Cardiac muscle cell (in vitro differentiated cells and primary cell): Measurements from ENCODE around the gene FGFR1OP2. TPM values are rescaled to one million over a fixed set of nuclear protein-coding genes. Genes with fewer than 3 reads are reported as not detected.

Experiments used
- DNase-seq, 2 donors: peaks; one replicate each; pipeline versions ENCODE4 v3.0.0 to v3.0.0-alpha.2; 2010 to 2017; ENCODE audit warnings: low read depth in 1 of 2, low spot score in 1 of 2
- H3K27ac ChIP-seq: fragments of 200-600 bp; sonication (generic); 2 replicates; pipeline ENCODE4 v1.5.1; 2016
- H3K27me3 ChIP-seq: fragments of 200-600 bp; sonication (generic); 2 replicates; pipeline ENCODE4 v1.6.0; 2016; ENCODE audit warnings: control low read depth
- H3K36me3 ChIP-seq: fragments of 200-600 bp; sonication (generic); 2 replicates; pipeline ENCODE4 v1.5.1; 2016; ENCODE audit warnings: control low read depth
- H3K4me1 ChIP-seq: fragments of 200-600 bp; sonication (generic); 2 replicates; pipeline ENCODE4 v1.8.1; 2017; ENCODE audit warnings: low read depth, mild to moderate bottlenecking, mixed run types
- H3K4me3 ChIP-seq: fragments of 200-600 bp; sonication (generic); 2 replicates; pipeline ENCODE4 v1.5.1; 2016; ENCODE audit warnings: mild to moderate bottlenecking
- H3K9me3 ChIP-seq: fragments of 200-600 bp; sonication (generic); 2 replicates; pipeline ENCODE4 v1.5.1; 2017; ENCODE audit warnings: low read depth, mild to moderate bottlenecking, control low read depth
- polyA plus RNA-seq: library from polyadenylated mRNA; unstranded; fragments of >200 nt; fragmentation: Nextera tagmentation; extraction: Ambion mirVana; gene quantifications from 2 replicates; pipeline ENCODE4 v1.2.1, GENCODE V29; 2016
- total RNA-seq: library from RNA; depleted of rRNA; stranded (reverse); fragments of >200 nt; gene quantifications from 2 replicates; pipeline ENCODE4 v1.2.3, GENCODE V29; 2016
- TF ChIP-seq, protein P1 (sequence below): IDR thresholded peaks from 2 replicates; pipeline ENCODE4 v1.5.1; 2012; ENCODE audit warnings: low read depth, mild to moderate bottlenecking, low read length

FGFR1OP2 gene
- total and polyA plus RNA-seq, 2 experiments from 2014 or later, result 27.4 to 59.1 TPM

DNA sequence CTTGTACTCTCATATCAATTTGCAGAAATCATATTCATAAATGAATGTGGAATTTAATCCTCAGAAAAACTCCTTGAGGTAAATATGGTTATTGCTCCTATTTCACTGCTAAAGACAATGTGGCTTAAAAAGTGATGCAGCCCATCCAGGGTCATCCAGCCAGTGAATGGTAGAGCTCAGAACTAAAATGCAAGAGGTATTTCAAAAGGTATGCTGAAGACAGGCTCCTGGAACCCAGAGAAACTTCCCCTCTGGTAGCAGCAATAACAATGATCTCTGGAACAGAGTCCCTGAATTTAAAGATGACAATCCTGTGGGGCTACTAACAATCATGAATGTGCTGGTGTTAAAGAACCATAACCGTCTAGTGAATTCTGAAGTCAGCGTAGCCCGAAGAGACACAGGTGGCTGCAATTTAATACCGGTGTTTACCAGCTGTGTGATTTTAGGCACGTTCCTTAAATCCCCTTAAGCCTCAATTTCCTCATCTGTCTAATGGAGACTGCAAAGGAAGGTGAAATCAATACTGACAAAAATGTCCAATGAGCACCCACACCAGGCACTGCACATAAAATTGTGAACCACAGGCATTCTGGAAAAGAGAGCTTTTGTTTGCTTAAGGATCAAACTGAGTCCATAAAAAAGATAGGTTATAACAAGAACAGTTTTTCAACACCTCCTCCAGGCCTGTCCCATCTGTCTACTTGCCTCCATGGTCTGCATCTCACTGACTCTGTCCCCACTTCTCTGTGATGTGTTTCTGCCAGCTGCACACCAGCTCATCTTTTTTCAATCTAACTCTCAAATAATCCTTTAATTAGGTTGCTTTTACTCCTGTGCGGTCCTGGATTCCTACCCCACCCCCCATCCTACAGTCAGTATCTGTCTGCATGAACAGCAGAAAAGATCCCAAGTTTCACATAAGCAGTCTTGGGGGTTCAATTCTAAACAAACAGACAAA lies 65.4 kb downstream of the FGFR1OP2 start:
- TF ChIP-seq, protein P1, sequence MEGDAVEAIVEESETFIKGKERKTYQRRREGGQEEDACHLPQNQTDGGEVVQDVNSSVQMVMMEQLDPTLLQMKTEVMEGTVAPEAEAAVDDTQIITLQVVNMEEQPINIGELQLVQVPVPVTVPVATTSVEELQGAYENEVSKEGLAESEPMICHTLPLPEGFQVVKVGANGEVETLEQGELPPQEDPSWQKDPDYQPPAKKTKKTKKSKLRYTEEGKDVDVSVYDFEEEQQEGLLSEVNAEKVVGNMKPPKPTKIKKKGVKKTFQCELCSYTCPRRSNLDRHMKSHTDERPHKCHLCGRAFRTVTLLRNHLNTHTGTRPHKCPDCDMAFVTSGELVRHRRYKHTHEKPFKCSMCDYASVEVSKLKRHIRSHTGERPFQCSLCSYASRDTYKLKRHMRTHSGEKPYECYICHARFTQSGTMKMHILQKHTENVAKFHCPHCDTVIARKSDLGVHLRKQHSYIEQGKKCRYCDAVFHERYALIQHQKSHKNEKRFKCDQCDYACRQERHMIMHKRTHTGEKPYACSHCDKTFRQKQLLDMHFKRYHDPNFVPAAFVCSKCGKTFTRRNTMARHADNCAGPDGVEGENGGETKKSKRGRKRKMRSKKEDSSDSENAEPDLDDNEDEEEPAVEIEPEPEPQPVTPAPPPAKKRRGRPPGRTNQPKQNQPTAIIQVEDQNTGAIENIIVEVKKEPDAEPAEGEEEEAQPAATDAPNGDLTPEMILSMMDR, result no peak
- no peak for DNase-seq
- H3K4me1 ChIP-seq, result no peaks in the 10 kb centered on the region
- H3K27me3 ChIP-seq, result no peaks in the 10 kb centered on the region
- no peak overlapping the region for H3K27ac ChIP-seq
- H3K36me3 ChIP-seq, result no peaks in the 10 kb centered on the region
- no peak overlapping the region for H3K4me3 ChIP-seq
- H3K9me3 ChIP-seq, result no peaks in the 10 kb centered on the region

DNA sequence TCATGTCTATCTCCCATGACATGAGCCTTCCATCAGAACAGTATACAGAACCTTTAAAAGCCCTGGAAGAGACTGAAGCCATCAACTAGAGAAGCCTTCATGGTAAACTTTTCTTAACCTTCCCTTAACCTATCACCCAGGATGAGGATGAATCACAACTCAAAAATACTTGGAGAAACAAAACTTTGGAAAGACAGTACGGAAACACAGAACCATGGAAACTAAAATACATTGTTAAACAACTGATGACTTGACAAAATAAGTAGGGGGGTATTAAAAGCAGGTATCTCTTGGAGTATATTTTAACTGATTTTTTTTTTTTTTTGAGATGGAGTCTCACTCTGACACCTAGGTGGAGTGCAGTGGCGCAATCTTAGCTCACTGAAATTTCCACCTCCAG lies 67.2 kb downstream of the FGFR1OP2 start:
- no peak overlapping the region for H3K27ac ChIP-seq
- DNase-seq, result no peak
- TF ChIP-seq, protein P1, result no peak
- no peaks in the 10 kb centered on the region for H3K27me3 ChIP-seq
- no peaks in the 10 kb centered on the region for H3K36me3 ChIP-seq
- no peaks in the 10 kb centered on the region for H3K4me1 ChIP-seq
- H3K4me3 ChIP-seq, result no peak overlapping the region
- no peaks in the 10 kb centered on the region for H3K9me3 ChIP-seq

DNA sequence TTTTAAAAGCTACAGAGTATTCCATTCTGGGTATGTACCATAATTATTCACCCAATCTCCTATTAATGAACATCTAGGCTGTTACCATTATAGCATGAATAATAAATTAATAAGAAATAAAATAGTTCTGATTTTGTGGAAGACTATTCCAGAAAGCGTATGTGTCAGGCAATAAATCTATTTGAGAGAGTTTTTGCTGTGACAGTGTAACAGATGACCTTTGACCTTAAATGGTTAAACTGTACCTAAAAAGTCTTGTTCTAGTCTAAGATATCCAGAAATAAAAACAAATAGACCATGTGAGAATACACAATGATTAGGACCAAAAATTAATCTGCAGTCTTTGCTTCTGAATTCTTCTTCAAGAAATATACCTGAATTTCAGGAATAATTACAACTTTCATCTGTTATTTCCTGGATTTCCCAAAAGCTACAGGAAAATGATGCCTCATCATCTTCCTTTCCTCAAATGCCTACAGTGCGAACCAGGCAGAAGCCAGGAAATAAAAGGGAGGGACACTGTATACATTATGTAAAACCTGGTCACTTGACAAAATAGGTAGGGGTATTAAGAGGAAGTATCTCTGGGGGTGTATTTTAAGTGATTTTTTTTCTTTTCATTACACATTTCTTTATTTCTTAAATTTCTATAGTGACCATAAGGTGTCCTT lies 68.7 kb downstream of the FGFR1OP2 start:
- no peaks in the 10 kb centered on the region for H3K9me3 ChIP-seq
- H3K4me3 ChIP-seq, result no peak overlapping the region
- H3K4me1 ChIP-seq, result no peaks in the 10 kb centered on the region
- TF ChIP-seq, protein P1, result no peak
- no peak for DNase-seq
- no peaks in the 10 kb centered on the region for H3K36me3 ChIP-seq
- no peak overlapping the region for H3K27ac ChIP-seq
- no peaks in the 10 kb centered on the region for H3K27me3 ChIP-seq

DNA sequence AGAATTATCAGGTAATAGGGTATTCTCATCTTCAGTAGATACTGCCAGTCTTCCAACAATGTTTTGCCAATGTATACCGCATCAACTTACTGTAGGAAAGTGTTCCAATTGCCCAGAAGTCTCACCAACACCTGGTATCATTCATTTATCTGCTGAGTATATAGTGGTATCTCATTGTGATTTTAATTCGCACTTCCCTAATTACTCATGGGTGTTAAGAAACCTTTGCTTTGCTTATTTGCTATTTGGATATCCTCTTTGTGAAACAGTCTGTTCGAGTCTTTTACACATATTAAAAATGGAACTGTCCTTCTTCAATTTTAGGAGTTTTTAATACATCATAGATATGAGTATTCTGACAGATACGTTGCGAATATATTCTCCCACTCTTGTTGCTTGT lies 69.8 kb downstream of the FGFR1OP2 start:
- Histone ChIP-seq H3K27ac (no peak overlapping the region), H3K4me3 (no peak overlapping the region), H3K4me1 (no peaks in the 10 kb centered on the region), H3K9me3 (no peaks in the 10 kb centered on the region), H3K27me3 (no peaks in the 10 kb centered on the region), H3K36me3 (no peaks in the 10 kb centered on the region)
- TF ChIP-seq, protein P1, result no peak
- DNase-seq, result no peak

DNA sequence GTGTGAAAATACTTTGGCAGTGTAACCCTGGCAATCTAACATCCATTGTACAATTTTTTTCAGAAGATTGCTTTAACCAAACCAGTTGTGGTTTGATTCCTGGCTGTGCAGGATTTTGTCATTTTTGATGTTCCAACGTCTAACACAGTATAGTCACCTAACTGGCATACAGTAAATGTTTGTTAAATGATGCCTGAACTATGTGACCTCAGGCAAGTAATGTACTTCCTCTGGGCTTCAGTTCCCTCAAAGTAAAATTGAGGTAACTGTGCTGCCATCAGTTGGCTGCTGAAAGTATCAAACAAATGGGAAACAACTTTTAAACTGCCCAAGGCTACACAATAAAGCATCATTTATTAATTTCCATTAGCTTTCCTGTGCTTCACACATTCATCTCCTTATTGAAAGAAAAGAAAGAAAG lies 71.6 kb downstream of the FGFR1OP2 start:
- TF ChIP-seq, protein P1, result no peak
- no peaks in the 10 kb centered on the region for H3K36me3 ChIP-seq
- H3K27ac ChIP-seq, result no peak overlapping the region
- H3K4me1 ChIP-seq, result no peaks in the 10 kb centered on the region
- H3K27me3 ChIP-seq, result no peaks in the 10 kb centered on the region
- DNase-seq, result no peak
- no peak overlapping the region for H3K4me3 ChIP-seq
- H3K9me3 ChIP-seq, result no peaks in the 10 kb centered on the region
